IMR-90 (cell line): Measurements from ENCODE around the gene ARHGAP8. TPM values are rescaled to one million over a fixed set of nuclear protein-coding genes. Genes with fewer than 3 reads are reported as not detected.

Experiments used
- ATAC-seq: fragments of 200-7000 bp; cut with Tn5 transposase; 2 replicates; pipeline ENCODE4 v1.9.1; 2020; ENCODE audit warnings: low read depth, mild to moderate bottlenecking, moderate library complexity
- BruUV-seq: library from RNA; stranded (reverse); fragments of 400-500 nt; replicated peaks from 2 replicates; lab custom pipeline; 2021; lab: Mats Ljungman, UMichigan
- CTCF ChIA-PET: fragments of 300-600 bp; formaldehyde crosslinking; extraction: SDS; loops from one replicate; lab custom pipeline; 2021; ENCODE audit warnings: antibody characterized with exemption; lab: Yijun Ruan, JAX
- POLR2A ChIA-PET: fragments of 300-600 bp; sonication (Branson Sonifier 250); formaldehyde crosslinking; loops from one replicate; lab custom pipeline; 2022; ENCODE audit warnings: antibody characterized with exemption; ENCODE audit not compliant: unreplicated experiment; lab: Charles Lee
- DNase-seq: peaks from one replicate; pipeline ENCODE4 v3.0.0; 2013
- H2AFZ ChIP-seq: replicated peaks from 2 replicates; pipeline ENCODE3; 2013; ENCODE audit warnings: low read length, mild to moderate bottlenecking; ENCODE audit not compliant: poor library complexity
- H2AK5ac ChIP-seq: 2 replicates; pipeline ENCODE4 v1.6.1; 2013; ENCODE audit warnings: low read depth, low read length, inconsistent platforms
- H2AK9ac ChIP-seq: replicated peaks from 2 replicates; pipeline ENCODE3; 2013; ENCODE audit warnings: mild to moderate bottlenecking, low read depth, low read length, moderate library complexity; ENCODE audit not compliant: poor library complexity
- H2BK120ac ChIP-seq: 2 replicates; pipeline ENCODE4 v1.6.1; 2013; ENCODE audit warnings: low read depth, low read length, inconsistent platforms
- H2BK15ac ChIP-seq: 3 replicates; pipeline ENCODE4 v1.6.1; 2013; ENCODE audit warnings: low read depth, low read length, inconsistent platforms
- H2BK20ac ChIP-seq: 2 replicates; pipeline ENCODE4 v1.6.1; 2013; ENCODE audit warnings: low read depth, mild to moderate bottlenecking, inconsistent platforms, low read length, moderate library complexity
- H2BK5ac ChIP-seq: 2 replicates; pipeline ENCODE4 v1.6.1; 2013; ENCODE audit warnings: mild to moderate bottlenecking, low read depth, low read length, inconsistent platforms; ENCODE audit not compliant: poor library complexity, severe bottlenecking
- H3K14ac ChIP-seq: replicated peaks from 2 replicates; pipeline ENCODE4 v1.6.1; 2013; ENCODE audit warnings: low read depth, low read length, inconsistent platforms
- H3K18ac ChIP-seq: 2 replicates; pipeline ENCODE4 v1.6.1; 2013; ENCODE audit warnings: low read depth, low read length, control low read depth
- H3K23ac ChIP-seq: 2 replicates; pipeline ENCODE4 v1.6.1; 2013; ENCODE audit warnings: low read depth, low read length, inconsistent platforms
- H3K27ac ChIP-seq: 2 replicates; pipeline ENCODE4 v1.5.1; 2013; ENCODE audit warnings: mild to moderate bottlenecking, control low read depth, low read length; ENCODE audit not compliant: insufficient read depth
- H3K27me3 ChIP-seq: 2 replicates; pipeline ENCODE4 v1.6.1; 2013; ENCODE audit warnings: low read length; ENCODE audit not compliant: control insufficient read depth, insufficient read depth
- H3K36me3 ChIP-seq: 2 replicates; pipeline ENCODE4 v1.6.1; 2013; ENCODE audit warnings: low read length, mixed read lengths; ENCODE audit not compliant: control insufficient read depth, insufficient read depth
- H3K4ac ChIP-seq: 2 replicates; pipeline ENCODE4 v1.6.1; 2013; ENCODE audit warnings: low read depth, low read length, inconsistent platforms
- H3K4me1 ChIP-seq: 2 replicates; pipeline ENCODE4 v1.6.1; 2013; ENCODE audit warnings: low read length, mixed read lengths; ENCODE audit not compliant: control insufficient read depth, insufficient read depth
- H3K4me2 ChIP-seq: 2 replicates; pipeline ENCODE4 v1.6.1; 2013; ENCODE audit warnings: low read depth, mild to moderate bottlenecking, control low read depth, low read length, moderate library complexity
- H3K4me3 ChIP-seq: 2 replicates; pipeline ENCODE4 v1.5.1; 2013; ENCODE audit warnings: low read depth, mild to moderate bottlenecking, control low read depth, low read length, moderate library complexity; ENCODE audit not compliant: insufficient read depth
- H3K56ac ChIP-seq: 2 replicates; pipeline ENCODE4 v1.6.1; 2013; ENCODE audit warnings: low read length, inconsistent platforms; ENCODE audit not compliant: insufficient read depth; ENCODE audit errors: extremely low read depth
- H3K79me1 ChIP-seq, 2 experiments: 2 replicates each; pipeline ENCODE4 v1.6.1; 2013; ENCODE audit warnings: low read length in 2 of 2, inconsistent platforms in 1 of 2, low read depth in 1 of 2
- H3K9ac ChIP-seq: 2 replicates; pipeline ENCODE4 v1.6.1; 2013; ENCODE audit warnings: low read depth, low read length, control low read depth
- H3K9me1 ChIP-seq: 2 replicates; pipeline ENCODE4 v1.6.1; 2013; ENCODE audit warnings: low read length, inconsistent platforms; ENCODE audit not compliant: insufficient read depth
- H3K9me3 ChIP-seq: 2 replicates; pipeline ENCODE4 v1.6.1; 2013; ENCODE audit warnings: low read length; ENCODE audit not compliant: control insufficient read depth, insufficient read depth
- H4K20me1 ChIP-seq: 2 replicates; pipeline ENCODE4 v1.6.1; 2013; ENCODE audit warnings: low read length, inconsistent platforms; ENCODE audit not compliant: insufficient read depth
- H4K5ac ChIP-seq: 2 replicates; pipeline ENCODE4 v1.6.1; 2013; ENCODE audit warnings: mild to moderate bottlenecking, low read depth, low read length, control low read depth
- H4K8ac ChIP-seq, 2 experiments: 2 replicates each; pipeline ENCODE4 v1.6.1; 2013; ENCODE audit warnings: low read depth in 2 of 2, low read length in 2 of 2, control low read depth in 1 of 2, inconsistent platforms in 1 of 2
- H4K91ac ChIP-seq: 2 replicates; pipeline ENCODE4 v1.6.1; 2013; ENCODE audit warnings: low read depth, low read length, inconsistent platforms; ENCODE audit not compliant: insufficient read depth
- BHLHE40 ChIP-seq: fragments of 150-350 bp; IDR thresholded peaks from 2 replicates; pipeline ENCODE4 v1.6.1; 2016; ENCODE audit warnings: mild to moderate bottlenecking, low read depth, low read length
- CEBPB ChIP-seq: IDR thresholded peaks from 2 replicates; pipeline ENCODE4 v1.6.1; 2012; ENCODE audit warnings: low read depth, low read length, improper control_type of control experiment
- CHD1 ChIP-seq: IDR thresholded peaks from 2 replicates; pipeline ENCODE4 v1.6.1; 2012; ENCODE audit warnings: low read depth, low read length, improper control_type of control experiment
- CTCF ChIP-seq: conservative IDR thresholded peaks from 2 replicates; pipeline ENCODE4 v1.5.1; 2012; ENCODE audit warnings: mild to moderate bottlenecking, low read depth, low read length, improper control_type of control experiment
- ELK1 ChIP-seq: fragments of 150-350 bp; IDR thresholded peaks from 2 replicates; pipeline ENCODE4 v1.6.1; 2016; ENCODE audit warnings: low read depth, mild to moderate bottlenecking, low read length, moderate library complexity, borderline replicate concordance
- FOS ChIP-seq: fragments of 150-350 bp; IDR thresholded peaks from 2 replicates; pipeline ENCODE4 v1.6.1; 2016; ENCODE audit warnings: low read depth, low read length
- MAFK ChIP-seq: IDR thresholded peaks from 2 replicates; pipeline ENCODE4 v1.6.1; 2012; ENCODE audit warnings: low read depth, low read length, improper control_type of control experiment
- MAZ ChIP-seq: IDR thresholded peaks from 2 replicates; pipeline ENCODE4 v1.6.1; 2012; ENCODE audit warnings: low read depth, mild to moderate bottlenecking, low read length, improper control_type of control experiment, moderate library complexity, borderline replicate concordance
- MXI1 ChIP-seq: IDR thresholded peaks from 2 replicates; pipeline ENCODE4 v1.6.1; 2012; ENCODE audit warnings: low read depth, mild to moderate bottlenecking, low read length, moderate library complexity, borderline replicate concordance
- NFE2L2 ChIP-seq: fragments of 150-350 bp; IDR thresholded peaks from 2 replicates; pipeline ENCODE4 v1.6.1; 2016; ENCODE audit warnings: low read depth, mild to moderate bottlenecking, low read length
- POLR2A ChIP-seq: IDR thresholded peaks from 2 replicates; pipeline ENCODE4 v1.6.1; 2012; ENCODE audit warnings: mild to moderate bottlenecking, low read depth, low read length
- RAD21 ChIP-seq: IDR thresholded peaks from 2 replicates; pipeline ENCODE4 v1.6.1; 2012; ENCODE audit warnings: low read length, improper control_type of control experiment
- RCOR1 ChIP-seq: IDR thresholded peaks from 2 replicates; pipeline ENCODE4 v1.6.1; 2012; ENCODE audit warnings: mild to moderate bottlenecking, low read length, improper control_type of control experiment; ENCODE audit not compliant: insufficient replicate concordance
- RFX5 ChIP-seq: IDR thresholded peaks from 2 replicates; pipeline ENCODE4 v1.8.0; 2012; ENCODE audit warnings: low read depth, mild to moderate bottlenecking, low read length, moderate library complexity
- SMC3 ChIP-seq: fragments of 150-350 bp; IDR thresholded peaks from 2 replicates; pipeline ENCODE4 v1.6.1; 2016; ENCODE audit warnings: low read depth, mild to moderate bottlenecking, antibody characterized with exemption, low read length, moderate library complexity
- USF2 ChIP-seq: fragments of 150-350 bp; IDR thresholded peaks from 2 replicates; pipeline ENCODE4 v1.6.1; 2017; ENCODE audit warnings: mild to moderate bottlenecking, antibody characterized with exemption, low read length, low read depth
- WGBS, 2 experiments: methylation state at CpG; one replicate each; pipeline versions ENCODE4 v1.1.5 to v1.1.7; 2013; ENCODE audit warnings: missing lambda C conversion rate in 2 of 2; ENCODE audit not compliant: insufficient read length in 1 of 2; ENCODE audit errors: extremely low coverage in 2 of 2; 5-methylcytosine and 5-hydroxymethylcytosine counted together
- dilution Hi-C: fragments of 300-500 bp; cut with HindIII; formaldehyde crosslinking; loops from one replicate; pipeline ENCODE4 v1.14.3; 2018; ENCODE audit warnings: low sequenced_read_pairs; ENCODE audit not compliant: unreplicated experiment
- in situ Hi-C: fragments of 300-500 bp; cut with MboI; formaldehyde crosslinking; loops from 3 replicates; pipeline ENCODE4 v1.14.3; 2019; ENCODE audit warnings: low sequenced_read_pairs, inconsistent platforms, mixed read lengths
- intact Hi-C: fragments of 100-400 bp; cut with micrococcal nuclease; formaldehyde crosslinking; loops from 2 replicates; pipeline ENCODE4 v1.10.0; 2022
- polyA plus RNA-seq, 3 experiments: library from polyadenylated mRNA; depleted of rRNA; stranded (reverse); fragments of >200 nt; gene quantifications; 2 replicates each; pipeline ENCODE4 v1.2.3, GENCODE V29; 2012; ENCODE audit warnings: low replicate concordance in 1 of 3
- total RNA-seq: library from RNA; depleted of rRNA; stranded (reverse); fragments of >200 nt; gene quantifications from 2 replicates; pipeline ENCODE4 v1.2.3, GENCODE V29; 2012

Gene ARHGAP8
- total and polyA plus RNA-seq, 2 of the 4 experiments (the other 2 are of a cell fraction) = 0.18 to 0.21 TPM

- ChIA-PET POLR2A (no interaction called here), CTCF (no interaction called here)
- in situ Hi-C loops = loop anchor here (10.0 kb wide), 1 partner anchor 56 kb away; no protein-coding TSS in a partner anchor
- Histone ChIP-seq H4K20me1 (no peaks in the 10 kb centered on the region), H2AK5ac (no peak overlapping the region), H3K14ac (no peak overlapping the region), H4K91ac (no peak overlapping the region), H3K9me1 (no peaks in the 10 kb centered on the region), H2BK15ac (no peak overlapping the region), H2BK5ac (no peak overlapping the region), H4K5ac (no peak overlapping the region), H3K23ac (no peak overlapping the region), H2BK20ac (no peak overlapping the region), H2BK120ac (no peak overlapping the region), H3K27me3 (no peaks in the 10 kb centered on the region; the same call in 1 of the 2 replicates), H3K9ac (no peak overlapping the region), H3K36me3 (no peaks in the 10 kb centered on the region), H3K18ac (no peak overlapping the region), H2AFZ (no peak overlapping the region), H4K8ac (no peak overlapping the region), H3K9me3 (0 out of 2 replicates have a peak, but pooled peaks cover 2% of the 10 kb centered on the region), H3K4ac (no peak overlapping the region), H3K4me3 (no peak overlapping the region), H3K4me1 (no peaks in the 10 kb centered on the region), H3K79me1 (no peaks in the 10 kb centered on the region), H3K56ac (no peak overlapping the region), H3K27ac (no peak overlapping the region), H2AK9ac (no peak overlapping the region), H3K4me2 (no peak overlapping the region)
- intact Hi-C loops = no loop called here
- 61% methylated on average over 6 of the region's 19 CpGs; no CpG with 5 or more reads in 1 of the 2 experiments for WGBS, 2 experiments
- no peak for ATAC-seq
- no peak for TF ChIP-seq NFE2L2
- no peak for TF ChIP-seq USF2
- TF ChIP-seq FOS = no peak
- no peak for TF ChIP-seq POLR2A
- no peak for TF ChIP-seq CHD1
- TF ChIP-seq CEBPB = no peak
- TF ChIP-seq MXI1 = no peak
- no peak for TF ChIP-seq MAFK
- no peak for TF ChIP-seq BHLHE40
- TF ChIP-seq CTCF = no peak
- no peak for TF ChIP-seq SMC3
- TF ChIP-seq MAZ = no peak
- TF ChIP-seq RAD21 = no peak
- no peak for TF ChIP-seq ELK1
- no peak for TF ChIP-seq RFX5
- no peak for TF ChIP-seq RCOR1
- dilution Hi-C loops = no loop called here
- no TSS peak for BruUV-seq
- DNase-seq = no peak
These were observed 128.4 kb downstream of the ARHGAP8 start for GRCh38 chr22:44880610-44881290.
